ENCODE measurements around the gene TNFAIP8L3. TPM values are rescaled to one million over a fixed set of nuclear protein-coding genes. Genes with fewer than 3 reads are reported as not detected.

Gene TNFAIP8L3
- total RNA-seq, 1 experiment from 2014 or later = not detected

GRCh38 chr15:51135276-51135675 is 40.6 kb upstream of the TNFAIP8L3 start:
- intact Hi-C loops (cut with micrococcal nuclease; ENCODE audit: unreplicated experiment) = no loop called here
- ChIA-PET CTCF (no interaction called here), POLR2A (no interaction called here)
- H3K36me3 ChIP-seq (ENCODE audit: control insufficient read depth, insufficient read depth, low read length) = no peaks in the 10 kb centered on the region
- DNase-seq = no peak
- no peak for TF ChIP-seq CTCF (IDR thresholded peaks at IDR 0.05; ENCODE audit: insufficient read depth in 1 of 2, low read depth in 1 of 2, low read length in 1 of 2, severe bottlenecking in 1 of 2, unreplicated experiment in 1 of 2)
- H3K27me3 ChIP-seq (replicated peaks; ENCODE audit: control insufficient read depth, insufficient read depth, low read length) = no peaks in the 10 kb centered on the region
- H3K4me1 Mint-ChIP-seq (ENCODE audit: low read depth, unreplicated experiment) = no peaks in the 10 kb centered on the region
- H3K27me3 Mint-ChIP-seq (ENCODE audit: insufficient read depth, unreplicated experiment) = no peaks in the 10 kb centered on the region
- H3K27ac Mint-ChIP-seq (ENCODE audit: unreplicated experiment) = no peak overlapping the region
- H3K9me3 ChIP-seq = peaks cover 3% of the 10 kb centered on the region
- H3K36me3 Mint-ChIP-seq (ENCODE audit: insufficient read depth, unreplicated experiment) = no peaks in the 10 kb centered on the region
- no peaks in the 10 kb centered on the region for H3K9me3 Mint-ChIP-seq (ENCODE audit: unreplicated experiment)
- no TSS peak for BruUV-seq (replicated peaks)
- H3K4me3 Mint-ChIP-seq (ENCODE audit: unreplicated experiment) = no peak overlapping the region
- H3K4me1 ChIP-seq = no peaks in the 10 kb centered on the region
- no peak overlapping the region for H3K4me3 ChIP-seq (ENCODE audit: low read depth, low read length)

GRCh38 chr15:51134416-51135199 is 39.9 kb upstream of the TNFAIP8L3 start:
- TF ChIP-seq CTCF (IDR thresholded peaks at IDR 0.05; ENCODE audit: insufficient read depth in 1 of 2, low read depth in 1 of 2, low read length in 1 of 2, severe bottlenecking in 1 of 2, unreplicated experiment in 1 of 2) = no peak
- Mint-ChIP-seq H3K4me1 (ENCODE audit: low read depth, unreplicated experiment) (no peaks in the 10 kb centered on the region), H3K36me3 (ENCODE audit: insufficient read depth, unreplicated experiment) (no peaks in the 10 kb centered on the region), H3K9me3 (ENCODE audit: unreplicated experiment) (no peaks in the 10 kb centered on the region), H3K27ac (ENCODE audit: unreplicated experiment) (no peak overlapping the region), H3K4me3 (ENCODE audit: unreplicated experiment) (no peak overlapping the region), H3K27me3 (ENCODE audit: insufficient read depth, unreplicated experiment) (no peaks in the 10 kb centered on the region)
- no peak overlapping the region for H3K4me3 ChIP-seq (ENCODE audit: low read depth, low read length)
- no peaks in the 10 kb centered on the region for H3K36me3 ChIP-seq (ENCODE audit: control insufficient read depth, insufficient read depth, low read length)
- intact Hi-C loops (cut with micrococcal nuclease; ENCODE audit: unreplicated experiment) = no loop called here
- BruUV-seq (replicated peaks) = no TSS peak
- no peaks in the 10 kb centered on the region for H3K27me3 ChIP-seq (replicated peaks; ENCODE audit: control insufficient read depth, insufficient read depth, low read length)
- CTCF ChIA-PET = no interaction called here
- POLR2A ChIA-PET = no interaction called here
- H3K4me1 ChIP-seq = no peaks in the 10 kb centered on the region
- no peak for DNase-seq
- no peaks in the 10 kb centered on the region for H3K9me3 ChIP-seq

GRCh38 chr15:51133140-51133765 is 38.5 kb upstream of the TNFAIP8L3 start:
- Mint-ChIP-seq H3K9me3 (ENCODE audit: unreplicated experiment) (no peaks in the 10 kb centered on the region), H3K27me3 (ENCODE audit: insufficient read depth, unreplicated experiment) (no peaks in the 10 kb centered on the region), H3K36me3 (ENCODE audit: insufficient read depth, unreplicated experiment) (no peaks in the 10 kb centered on the region), H3K4me1 (ENCODE audit: low read depth, unreplicated experiment) (no peaks in the 10 kb centered on the region), H3K4me3 (ENCODE audit: unreplicated experiment) (no peak overlapping the region), H3K27ac (ENCODE audit: unreplicated experiment) (no peak overlapping the region)
- DNase-seq = no peak
- no TSS peak for BruUV-seq (replicated peaks)
- Histone ChIP-seq H3K4me3 (ENCODE audit: low read depth, low read length) (no peak overlapping the region), H3K4me1 (no peaks in the 10 kb centered on the region), H3K9me3 (no peaks in the 10 kb centered on the region), H3K27me3 (replicated peaks; ENCODE audit: control insufficient read depth, insufficient read depth, low read length) (no peaks in the 10 kb centered on the region), H3K36me3 (ENCODE audit: control insufficient read depth, insufficient read depth, low read length) (no peaks in the 10 kb centered on the region)
- CTCF ChIA-PET = interaction anchor here (0.5 to 1.5 kb wide), 2 partner anchors 30 to 32 kb away, joined by 3 to 7 read pairs; no protein-coding TSS in a partner anchor
- no peak for TF ChIP-seq CTCF (IDR thresholded peaks at IDR 0.05; ENCODE audit: insufficient read depth in 1 of 2, low read depth in 1 of 2, low read length in 1 of 2, severe bottlenecking in 1 of 2, unreplicated experiment in 1 of 2)
- POLR2A ChIA-PET = no interaction called here
- intact Hi-C loops (cut with micrococcal nuclease; ENCODE audit: unreplicated experiment) = no loop called here

All from Caco-2 (cell line).